Measurements from ENCODE around the gene STAT5B. TPM values are rescaled to one million over a fixed set of nuclear protein-coding genes. Genes with fewer than 3 reads are reported as not detected.

STAT5B gene
- total and polyA plus RNA-seq, 2 of the 8 experiments (the other 6 are each of a cell fraction or from before 2014, with no cell fraction given) = 35.3 to 52.6 TPM

- no peak overlapping the region for H3K27ac ChIP-seq (ENCODE audit: low read depth, low read length)
- H2BK20ac ChIP-seq (ENCODE audit: low read length) = no peak overlapping the region
- POLR2A ChIA-PET (ENCODE audit: partially characterized antibody) = interaction anchor here (0.6 to 1.5 kb wide), 5 partner anchors 15 to 411 kb away, joined by 3 to 6 read pairs (median 3); partner anchors contain the start of genes HSPB9 and KCNH4
- TF ChIP-seq SAP30 (IDR thresholded peaks at IDR 0.05; ENCODE audit: insufficient read depth, insufficient replicate concordance, low read length) (no peak), CBX5 (IDR thresholded peaks at IDR 0.05; ENCODE audit: low read depth, low read length) (no peak), TBP (IDR thresholded peaks at IDR 0.05; ENCODE audit: low read depth, low read length) (no peak), RAD21 (IDR thresholded peaks at IDR 0.05 in 1 of 2, conservative IDR thresholded peaks at IDR 0.05 in 1 of 2; ENCODE audit: low read depth in 2 of 2, low read length in 2 of 2) (no peak), RNF2 (IDR thresholded peaks at IDR 0.05; ENCODE audit: borderline replicate concordance, low read depth, low read length, missing control alignments, poor library complexity, severe bottlenecking) (no peak), SP1 (IDR thresholded peaks at IDR 0.05; ENCODE audit: low read depth, low read length) (no peak), SP2 (IDR thresholded peaks at IDR 0.05; ENCODE audit: low read length) (no peak), TAF1 (IDR thresholded peaks at IDR 0.05; ENCODE audit: low read depth, low read length) (no peak), EP300 (IDR thresholded peaks at IDR 0.05; ENCODE audit: borderline replicate concordance in 1 of 2, low read depth in 2 of 2, low read length in 2 of 2) (no peak), BACH1 (IDR thresholded peaks at IDR 0.05; ENCODE audit: low read length) (no peak), EZH2 (IDR thresholded peaks at IDR 0.05; ENCODE audit: low read depth, low read length, severe bottlenecking) (no peak), KDM1A (IDR thresholded peaks at IDR 0.05; ENCODE audit: borderline replicate concordance, low read length) (no peak)
These were observed 120.6 kb downstream of the STAT5B start for GRCh38 chr17:42155614-42156045.

More at GRCh38 chr17:42155614-42156045, 120.6 kb downstream of the STAT5B start:
- Histone ChIP-seq H3K79me1 (ENCODE audit: low read depth, low read length) (peaks cover 5% of the 10 kb centered on the region), H2AK5ac (ENCODE audit: low read depth, low read length) (no peak overlapping the region), H3K27me3 (replicated peaks in 1 of 4; ENCODE audit: control insufficient read depth in 3 of 4, extremely low read depth in 1 of 4, insufficient read depth in 3 of 4, low read length in 3 of 4) (no peaks in the 10 kb centered on the region), H3K79me2 (ENCODE audit: control insufficient read depth in 1 of 2, insufficient read depth in 2 of 2, low read length in 2 of 2) (peaks cover 12 to 32% of the 10 kb centered on the region in 2 experiments), H2BK120ac (replicated peaks; ENCODE audit: low read depth, low read length) (no peak overlapping the region), H3K14ac (ENCODE audit: insufficient read length) (no peak overlapping the region), H2BK5ac (ENCODE audit: low read depth, low read length) (peak overlapping the region; percentile 44; the same call in 1 of the 2 replicates), H3K9ac (replicated peaks in 1 of 4; ENCODE audit: extremely low read depth in 1 of 4, low read depth in 3 of 4, low read length in 3 of 4) (peak overlapping the region in 2 of 4 experiments; percentile 44 to 73; a peak in 3 of 7 replicates), H3K36me3 (ENCODE audit: control insufficient read depth in 2 of 4, insufficient read depth in 4 of 4, low read length in 3 of 4) (0 out of 8 replicates have a peak, but pooled peaks cover 0 to 3% (median 0%) of the 10 kb centered on the region in 4 experiments), H4K8ac (ENCODE audit: extremely low read depth, insufficient read depth, low read length) (peak overlapping the region; percentile 91; the same call in 1 of the 2 replicates), H4K91ac (replicated peaks; ENCODE audit: insufficient read length, low read length) (peak overlapping the region; percentile 11), H2BK15ac (ENCODE audit: low read length) (peak overlapping the region; percentile 29; the same call in 1 of the 2 replicates), H3K18ac (ENCODE audit: extremely low read depth, low read length) (peak overlapping the region; percentile 36), H3K4me1 (replicated peaks in 1 of 4; ENCODE audit: control insufficient read depth in 3 of 4, insufficient read depth in 4 of 4, low read length in 3 of 4) (peaks cover 6 to 18% (median 7%) of the 10 kb centered on the region in 4 experiments; a peak in 4 of 7 replicates), H2AFZ (ENCODE audit: low read length) (peak overlapping the region; percentile 81; the same call in 1 of the 2 replicates), H3K9me3 (ENCODE audit: insufficient read depth in 2 of 2, low read depth in 1 of 2, low read length in 1 of 2) (no peaks in the 10 kb centered on the region), H3K4me3 (ENCODE audit: extremely low read depth in 1 of 4, insufficient read depth in 2 of 4, low read depth in 3 of 4, low read length in 4 of 4) (peak overlapping the region; percentile 39 to 93 (median 48)), H3K4me2 (ENCODE audit: insufficient read depth in 1 of 2, low read depth in 2 of 2, low read length in 2 of 2) (peak overlapping the region; percentile 82 to 100), H3K4ac (replicated peaks; ENCODE audit: insufficient read length, low read depth, low read length) (no peak overlapping the region), H2BK12ac (ENCODE audit: low read depth, low read length) (no peak overlapping the region), H3K23me2 (ENCODE audit: low read depth, low read length) (peaks cover 15% of the 10 kb centered on the region), H3K56ac (replicated peaks; ENCODE audit: insufficient read length, low read depth, low read length) (no peak overlapping the region), H4K5ac (ENCODE audit: insufficient read length, low read depth, low read length) (no peak overlapping the region), H4K20me1 (replicated peaks in 1 of 2; ENCODE audit: control insufficient read depth in 1 of 2, insufficient read depth in 2 of 2, low read length in 2 of 2) (peaks cover 0 to 9% of the 10 kb centered on the region in 2 experiments), H3K23ac (ENCODE audit: insufficient read length) (no peak overlapping the region)
- CTCF ChIA-PET (ENCODE audit: partially characterized antibody) = interaction anchor here (0.7 to 2.1 kb wide), 6 partner anchors 9 to 36 kb away, joined by 3 to 9 read pairs (median 5); no protein-coding TSS in a partner anchor
- FAIRE-seq = no peak
- no peak for DNase-seq (ENCODE audit: low read depth in 1 of 2, low spot score in 2 of 2)
- WGBS, 2 experiments (ENCODE audit: extremely low coverage in 1 of 2, insufficient coverage in 1 of 2, insufficient read length in 1 of 2, insufficient replicate concordance in 2 of 2, low coverage in 1 of 2, low lambda C conversion rate in 2 of 2, missing lambda C conversion rate in 1 of 2) = 34% methylated on average over 17 of the region's 17 CpGs; no CpG with 5 or more reads in 1 of the 2 experiments

All from H1 (cell line).